Tibial artery (tissue), 4 donors: ENCODE results near the gene TIMM50.
A peak's percentile ranks its signal among the peaks of the same experiment; 100 is the strongest.

Experiments used
- DNase-seq, 2 donors: peaks; one replicate each; pipeline ENCODE4 v3.0.0-alpha.2; 2019
- H3K27ac ChIP-seq, 2 donors: fragments of 200-600 bp; sonication (generic) in 1 of 2; 1 replicate in 1 of 2; 2 replicates in 1 of 2; pipeline ENCODE4 v1.5.1; 2018 to 2019; ENCODE audit warnings: mild to moderate bottlenecking in 1 of 2
- H3K27me3 ChIP-seq, 2 donors: fragments of 200-600 bp; sonication (generic) in 1 of 2; one replicate each; pipeline versions ENCODE4 v1.5.1 to v1.6.0; 2016 to 2019
- H3K36me3 ChIP-seq, 3 donors: fragments of 200-600 bp; sonication (generic) in 2 of 3; one replicate each; pipeline ENCODE4 v1.5.1; 2016 to 2019; ENCODE audit warnings: mild to moderate bottlenecking in 2 of 3
- H3K4me1 ChIP-seq, 4 donors: fragments of 200-600 bp; sonication (generic) in 2 of 4; 1 replicate in 3 of 4; 2 replicates in 1 of 4; pipeline ENCODE4 v1.5.1; 2016 to 2019
- H3K4me3 ChIP-seq, 2 donors: fragments of 200-600 bp; sonication (generic) in 1 of 2; 1 replicate in 1 of 2; 2 replicates in 1 of 2; pipeline ENCODE4 v1.5.1; 2018 to 2019; ENCODE audit warnings: mild to moderate bottlenecking in 2 of 2
- H3K9me3 ChIP-seq, 3 donors: fragments of 200-600 bp; sonication (generic) in 1 of 3; one replicate each; pipeline ENCODE4 v1.5.1; 2016 to 2019
- intact Hi-C: fragments of 100-400 bp; cut with DNase I; formaldehyde crosslinking; loops from one replicate; pipeline ENCODE4 v1.15.0; 2023; ENCODE audit warnings: low total_unique reads
- TF ChIP-seq, protein P1 (sequence below), 2 experiments: fragments of 200-600 bp in 1 of 2; fragments of 450-650 bp in 1 of 2; IDR thresholded peaks; one replicate each; pipeline ENCODE4 v1.5.1; 2017 to 2019; ENCODE audit warnings: antibody characterized with exemption in 2 of 2, mild to moderate bottlenecking in 1 of 2, moderate library complexity in 1 of 2

The TIMM50 gene

DNA sequence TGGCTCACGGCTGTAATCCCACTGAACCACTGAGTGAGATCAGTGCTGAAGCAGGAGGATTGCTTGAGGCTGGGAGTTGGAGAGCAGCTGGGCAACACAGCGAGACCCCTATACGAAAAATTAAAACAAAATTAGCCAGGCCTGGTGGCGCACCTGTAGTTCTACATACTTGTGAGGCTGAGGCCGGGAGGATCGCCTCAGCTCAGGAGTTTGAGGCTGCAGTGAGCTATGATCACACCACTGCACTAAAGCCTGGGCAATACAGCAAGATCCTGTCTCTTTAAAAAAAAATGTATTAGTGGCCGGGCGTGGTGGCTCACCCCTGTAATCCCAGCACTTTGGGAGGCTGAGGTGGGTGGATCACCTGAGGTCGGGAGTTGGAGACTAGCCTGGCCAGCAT is 28.0 kb downstream of the TIMM50 start:
- Histone ChIP-seq H3K36me3 (no peaks in the 10 kb centered on the region), H3K4me1 (peaks cover 0 to 12% (median 5%) of the 10 kb centered on the region in 4 donors), H3K4me3 (no peak overlapping the region), H3K9me3 (no peaks in the 10 kb centered on the region), H3K27me3 (peaks cover 3 to 84% of the 10 kb centered on the region in 2 donors), H3K27ac (no peak overlapping the region)
- DNase-seq = no peak
- TF ChIP-seq, protein P1, sequence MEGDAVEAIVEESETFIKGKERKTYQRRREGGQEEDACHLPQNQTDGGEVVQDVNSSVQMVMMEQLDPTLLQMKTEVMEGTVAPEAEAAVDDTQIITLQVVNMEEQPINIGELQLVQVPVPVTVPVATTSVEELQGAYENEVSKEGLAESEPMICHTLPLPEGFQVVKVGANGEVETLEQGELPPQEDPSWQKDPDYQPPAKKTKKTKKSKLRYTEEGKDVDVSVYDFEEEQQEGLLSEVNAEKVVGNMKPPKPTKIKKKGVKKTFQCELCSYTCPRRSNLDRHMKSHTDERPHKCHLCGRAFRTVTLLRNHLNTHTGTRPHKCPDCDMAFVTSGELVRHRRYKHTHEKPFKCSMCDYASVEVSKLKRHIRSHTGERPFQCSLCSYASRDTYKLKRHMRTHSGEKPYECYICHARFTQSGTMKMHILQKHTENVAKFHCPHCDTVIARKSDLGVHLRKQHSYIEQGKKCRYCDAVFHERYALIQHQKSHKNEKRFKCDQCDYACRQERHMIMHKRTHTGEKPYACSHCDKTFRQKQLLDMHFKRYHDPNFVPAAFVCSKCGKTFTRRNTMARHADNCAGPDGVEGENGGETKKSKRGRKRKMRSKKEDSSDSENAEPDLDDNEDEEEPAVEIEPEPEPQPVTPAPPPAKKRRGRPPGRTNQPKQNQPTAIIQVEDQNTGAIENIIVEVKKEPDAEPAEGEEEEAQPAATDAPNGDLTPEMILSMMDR (IDR thresholded peaks at IDR 0.05) = no peak
- intact Hi-C loops = no loop called here

DNA sequence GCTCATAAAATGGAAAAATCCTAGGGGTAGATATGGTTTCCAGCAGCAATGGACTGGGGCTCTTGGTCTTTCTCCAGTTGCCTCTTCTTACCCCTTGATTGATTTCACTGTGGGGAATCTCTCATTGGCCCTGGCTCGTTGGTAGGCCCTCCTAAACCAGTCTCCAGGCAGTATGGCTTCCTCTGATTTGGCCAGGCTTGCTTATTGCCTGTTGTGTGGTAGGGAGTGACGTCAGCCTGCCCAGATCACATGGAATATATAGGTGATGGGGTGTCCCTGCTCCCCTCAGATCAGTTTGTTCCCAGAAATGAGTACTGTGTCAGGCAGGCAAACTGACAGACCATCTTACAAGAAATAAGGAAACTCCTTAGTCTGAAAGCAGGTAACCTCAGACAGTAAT is 28.6 kb downstream of the TIMM50 start:
- H3K36me3 ChIP-seq = no peaks in the 10 kb centered on the region
- peaks cover 0 to 12% (median 5%) of the 10 kb centered on the region in 4 donors for H3K4me1 ChIP-seq
- no peak overlapping the region for H3K4me3 ChIP-seq
- no peaks in the 10 kb centered on the region for H3K9me3 ChIP-seq
- intact Hi-C loops = no loop called here
- TF ChIP-seq, protein P1 (IDR thresholded peaks at IDR 0.05) = no peak
- H3K27me3 ChIP-seq = peaks cover 3 to 84% of the 10 kb centered on the region in 2 donors
- no peak for DNase-seq
- H3K27ac ChIP-seq = no peak overlapping the region

GRCh38 chr19:39512988-39513387 is 32.4 kb downstream of the TIMM50 start:
- no peaks in the 10 kb centered on the region for H3K9me3 ChIP-seq
- H3K4me1 ChIP-seq = peaks cover 4 to 17% (median 14%) of the 10 kb centered on the region in 4 donors
- H3K27ac ChIP-seq = no peak overlapping the region
- intact Hi-C loops = no loop called here
- H3K36me3 ChIP-seq = no peaks in the 10 kb centered on the region
- no peak overlapping the region for H3K4me3 ChIP-seq
- TF ChIP-seq, protein P1 (IDR thresholded peaks at IDR 0.05) = no peak
- DNase-seq = no peak
- H3K27me3 ChIP-seq = peaks cover 4 to 81% of the 10 kb centered on the region in 2 donors

GRCh38 chr19:39514840-39515550 is 34.4 kb downstream of the TIMM50 start, which contains the start of gene SELENOV:
Gene SELENOV, plus strand, starts transcription at chr19:39515139. Its CDS starts 74 bp downstream, at chr19:39515213.
- Histone ChIP-seq H3K4me1 (peaks cover 4 to 17% (median 14%) of the 10 kb centered on the region in 4 donors), H3K9me3 (no peaks in the 10 kb centered on the region), H3K4me3 (peak within 1 kb of the TSS in 1 of 2 donors; percentile 38), H3K27me3 (peaks cover 4 to 73% of the 10 kb centered on the region in 2 donors), H3K36me3 (no peaks in the 10 kb centered on the region), H3K27ac (no peak within 1 kb of the TSS)
- intact Hi-C loops = no loop called here
- TF ChIP-seq, protein P1 (IDR thresholded peaks at IDR 0.05) = no peak
- DNase-seq = no peak

DNA sequence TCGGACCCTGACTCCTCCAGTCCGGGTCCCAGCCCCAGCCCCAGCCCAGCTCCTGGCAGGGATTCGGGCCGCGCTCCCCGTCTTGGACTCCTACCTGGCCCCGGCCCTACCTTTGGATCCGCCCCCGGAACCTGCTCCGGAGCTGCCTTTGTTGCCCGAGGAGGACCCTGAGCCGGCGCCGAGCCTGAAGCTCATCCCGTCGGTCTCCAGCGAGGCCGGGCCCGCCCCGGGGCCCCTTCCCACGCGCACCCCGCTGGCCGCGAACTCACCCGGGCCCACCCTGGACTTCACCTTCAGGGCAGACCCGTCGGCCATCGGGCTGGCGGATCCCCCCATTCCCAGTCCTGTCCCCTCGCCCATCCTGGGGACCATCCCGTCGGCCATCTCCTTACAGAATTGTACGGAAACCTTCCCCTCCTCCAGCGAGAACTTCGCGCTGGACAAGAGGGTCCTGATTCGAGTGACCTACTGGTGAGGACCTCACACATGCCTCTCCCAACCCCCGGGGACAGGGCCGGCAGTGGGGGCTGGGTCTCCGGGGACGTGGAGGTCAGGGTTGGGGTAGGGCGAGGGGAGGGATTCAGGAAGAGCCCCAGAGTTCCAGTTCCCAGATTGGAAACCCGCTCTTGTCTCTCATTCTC is 35.0 kb downstream of the TIMM50 start:
- DNase-seq = no peak

More for the DNA sequence above, 35.0 kb downstream of the TIMM50 start:
- peaks cover 4 to 17% (median 14%) of the 10 kb centered on the region in 4 donors for H3K4me1 ChIP-seq
- TF ChIP-seq, protein P1 (IDR thresholded peaks at IDR 0.05) = no peak
- intact Hi-C loops = no loop called here
- H3K27ac ChIP-seq = no peak overlapping the region
- no peaks in the 10 kb centered on the region for H3K36me3 ChIP-seq
- no peaks in the 10 kb centered on the region for H3K9me3 ChIP-seq
- peaks cover 4 to 72% of the 10 kb centered on the region in 2 donors for H3K27me3 ChIP-seq
- peak overlapping the region in 1 of 2 donors; percentile 38 for H3K4me3 ChIP-seq
